Activated T-cell treated with anti-CD3 and anti-CD28 coated beads for 24 hours (primary cell): ENCODE measurements around the gene USP15.

Experiments
- DNase-seq: peaks from one replicate; pipeline ENCODE4 v3.0.0-alpha.2; 2020; ENCODE audit warnings: low read depth

USP15 gene

GRCh38 chr12:62284749-62285148, 24.5 kb downstream of the USP15 start:
- DNase-seq, result no peak

GRCh38 chr12:62285284-62285683, 25.1 kb downstream of the USP15 start:
- DNase-seq, result no peak

GRCh38 chr12:62288328-62288727, 28.1 kb downstream of the USP15 start:
- DNase-seq, result no peak

GRCh38 chr12:62290846-62291245, 30.6 kb downstream of the USP15 start:
- no peak for DNase-seq

- DNase-seq, result no peak
Observed at GRCh38 chr12:62291864-62292760, 31.9 kb downstream of the USP15 start.

GRCh38 chr12:62292761-62293344, 32.6 kb downstream of the USP15 start:
- no peak for DNase-seq

GRCh38 chr12:62294378-62294777, 34.2 kb downstream of the USP15 start:
- DNase-seq, result no peak

- no peak for DNase-seq
Observed at GRCh38 chr12:62296001-62296400, 35.8 kb downstream of the USP15 start.

GRCh38 chr12:62297321-62297720, 37.1 kb downstream of the USP15 start:
- no peak for DNase-seq

GRCh38 chr12:62299617-62300016, 39.4 kb downstream of the USP15 start:
- DNase-seq, result no peak

- DNase-seq, result no peak
Observed at GRCh38 chr12:62301080-62301798, 41.0 kb downstream of the USP15 start.

- DNase-seq, result no peak
Observed at GRCh38 chr12:62301799-62302133, 41.6 kb downstream of the USP15 start.

GRCh38 chr12:62304560-62304959, 44.4 kb downstream of the USP15 start:
- DNase-seq, result no peak

GRCh38 chr12:62305778-62306177, 45.6 kb downstream of the USP15 start:
- DNase-seq, result no peak

GRCh38 chr12:62306569-62307530, 46.6 kb downstream of the USP15 start:
- DNase-seq, result no peak

- DNase-seq, result no peak
Observed at GRCh38 chr12:62308201-62308600, 48.0 kb downstream of the USP15 start.

GRCh38 chr12:62313727-62314380, 53.6 kb downstream of the USP15 start:
- no peak for DNase-seq

- no peak for DNase-seq
Observed at GRCh38 chr12:62317017-62317416, 56.8 kb downstream of the USP15 start.

GRCh38 chr12:62319058-62319457, 58.9 kb downstream of the USP15 start:
- no peak for DNase-seq

- DNase-seq, result no peak
Observed at GRCh38 chr12:62320054-62320453, 59.9 kb downstream of the USP15 start.

- DNase-seq, result no peak
Observed at GRCh38 chr12:62323386-62323785, 63.2 kb downstream of the USP15 start.
